AG04450 (cell line): ENCODE measurements around the gene DLX4. TPM values are rescaled to one million over a fixed set of nuclear protein-coding genes. Genes with fewer than 3 reads are reported as not detected.
A peak's percentile ranks its signal among the peaks of the same experiment; 100 is the strongest.

Experiments used
- CTCF ChIA-PET: fragments of 300-600, 350-600 bp; formaldehyde crosslinking; extraction: SDS; loops from one replicate; lab custom pipeline; 2022; ENCODE audit warnings: antibody characterized with exemption, inconsistent platforms; lab: Charles Lee
- POLR2A ChIA-PET: fragments of 350-600 bp; formaldehyde crosslinking; extraction: SDS; loops from one replicate; lab custom pipeline; 2021; ENCODE audit warnings: antibody characterized with exemption, inconsistent platforms; lab: Yijun Ruan, JAX
- DNase-seq: peaks from one replicate; pipeline ENCODE4 v3.0.0-alpha.2; 2011; ENCODE audit warnings: low read depth, low spot score
- H3K27ac ChIP-seq: one replicate; pipeline ENCODE4 v1.5.1; 2012; ENCODE audit warnings: low read depth, low read length, control low read depth
- H3K27me3 ChIP-seq: one replicate; pipeline ENCODE4 v1.6.0; 2012; ENCODE audit warnings: low read length; ENCODE audit not compliant: control insufficient read depth, insufficient read depth
- H3K4me3 ChIP-seq: 2 replicates; pipeline ENCODE4 v1.5.1; 2011; ENCODE audit warnings: mild to moderate bottlenecking, low read depth, low read length, control low read depth
- H3K9me3 ChIP-seq: 2 replicates; pipeline ENCODE4 v1.5.1; 2012; ENCODE audit warnings: low read length; ENCODE audit not compliant: control insufficient read depth, insufficient read depth
- polyA plus RNA-seq: library from polyadenylated mRNA; depleted of rRNA; stranded (reverse); fragments of >200 nt; gene quantifications from 2 replicates; pipeline ENCODE4 v1.2.3, GENCODE V29; 2011
- TF ChIP-seq, protein P1 (sequence below): IDR thresholded peaks from 2 replicates; pipeline ENCODE4 v1.5.1; 2011; ENCODE audit warnings: low read depth, low read length, control low read depth, inconsistent platforms

The DLX4 gene
- polyA plus RNA-seq, 1 experiment: 0.15 TPM

DNA sequence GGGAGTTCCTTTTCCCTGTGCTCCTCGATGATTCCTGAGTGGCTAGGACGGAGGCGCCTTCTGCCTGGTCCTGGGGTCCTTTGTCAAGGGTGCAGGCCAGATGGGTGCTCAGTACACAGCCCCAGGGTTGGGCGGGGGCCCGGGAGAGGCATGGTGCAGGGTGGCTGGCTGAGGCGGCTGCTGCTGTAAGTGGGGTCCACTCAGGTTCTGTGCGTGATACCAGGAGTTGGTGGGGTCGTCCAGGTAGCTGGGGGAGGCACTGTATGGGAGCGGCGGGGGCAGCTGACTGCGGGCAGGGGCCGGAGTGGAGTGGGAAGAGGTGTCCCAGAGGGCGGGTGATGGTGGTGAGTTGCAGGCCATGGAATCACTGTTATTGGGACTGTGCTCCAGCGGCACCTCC lies 22.4 kb downstream of the DLX4 start:
- H3K27me3 ChIP-seq: peaks cover 96% of the 10 kb centered on the region
- ChIA-PET POLR2A (no interaction called here), CTCF (no interaction called here)
- TF ChIP-seq, protein P1, sequence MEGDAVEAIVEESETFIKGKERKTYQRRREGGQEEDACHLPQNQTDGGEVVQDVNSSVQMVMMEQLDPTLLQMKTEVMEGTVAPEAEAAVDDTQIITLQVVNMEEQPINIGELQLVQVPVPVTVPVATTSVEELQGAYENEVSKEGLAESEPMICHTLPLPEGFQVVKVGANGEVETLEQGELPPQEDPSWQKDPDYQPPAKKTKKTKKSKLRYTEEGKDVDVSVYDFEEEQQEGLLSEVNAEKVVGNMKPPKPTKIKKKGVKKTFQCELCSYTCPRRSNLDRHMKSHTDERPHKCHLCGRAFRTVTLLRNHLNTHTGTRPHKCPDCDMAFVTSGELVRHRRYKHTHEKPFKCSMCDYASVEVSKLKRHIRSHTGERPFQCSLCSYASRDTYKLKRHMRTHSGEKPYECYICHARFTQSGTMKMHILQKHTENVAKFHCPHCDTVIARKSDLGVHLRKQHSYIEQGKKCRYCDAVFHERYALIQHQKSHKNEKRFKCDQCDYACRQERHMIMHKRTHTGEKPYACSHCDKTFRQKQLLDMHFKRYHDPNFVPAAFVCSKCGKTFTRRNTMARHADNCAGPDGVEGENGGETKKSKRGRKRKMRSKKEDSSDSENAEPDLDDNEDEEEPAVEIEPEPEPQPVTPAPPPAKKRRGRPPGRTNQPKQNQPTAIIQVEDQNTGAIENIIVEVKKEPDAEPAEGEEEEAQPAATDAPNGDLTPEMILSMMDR: no peak
- no peak overlapping the region for H3K27ac ChIP-seq
- no peak overlapping the region for H3K4me3 ChIP-seq
- H3K9me3 ChIP-seq: peaks cover 7% of the 10 kb centered on the region; the same call in 1 of the 2 replicates
- DNase-seq: no peak

DNA sequence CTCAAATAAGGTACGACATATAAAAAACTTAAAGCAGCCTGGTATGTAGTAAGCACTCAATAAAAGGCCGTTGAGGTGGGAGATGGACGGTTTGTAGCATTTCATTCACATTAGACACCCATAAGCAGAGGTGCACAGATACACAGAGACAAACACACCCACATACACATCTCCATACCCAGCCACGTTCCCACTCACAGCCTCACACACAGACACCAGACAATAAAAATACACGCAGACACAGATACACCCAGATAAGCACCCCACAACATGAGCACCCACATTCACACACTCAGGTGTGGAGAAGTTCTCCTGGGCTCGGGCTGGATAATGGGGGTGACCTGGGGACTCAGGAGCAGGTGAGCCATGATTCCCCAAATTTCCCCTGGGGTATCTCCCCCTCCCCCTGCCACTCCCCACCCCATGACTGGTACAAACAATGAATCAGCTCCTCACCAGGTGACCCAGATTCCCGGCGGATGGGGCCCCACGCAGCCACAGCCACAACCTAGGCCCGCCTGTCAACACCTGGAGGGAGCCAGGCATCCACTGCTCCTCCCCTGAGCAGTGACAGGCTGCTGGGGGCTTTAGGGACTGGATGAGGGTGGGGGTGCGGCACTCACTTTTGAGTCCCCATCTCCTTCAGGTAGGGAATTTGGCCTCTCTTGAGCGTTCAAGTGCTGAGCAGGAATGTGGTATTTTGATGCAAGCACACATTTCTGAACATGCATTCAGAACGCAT lies 23.4 kb downstream of the DLX4 start:
- TF ChIP-seq, protein P1: no peak
- H3K27me3 ChIP-seq: peaks cover 93% of the 10 kb centered on the region
- CTCF ChIA-PET: interaction anchor here (0.7 kb wide), 1 partner anchor 425 kb away, joined by 3 read pairs; no protein-coding TSS in a partner anchor
- POLR2A ChIA-PET: interaction anchor here (0.7 kb wide), 1 partner anchor 39 kb away, joined by 6 read pairs; no protein-coding TSS in a partner anchor
- no peak overlapping the region for H3K4me3 ChIP-seq
- no peak for DNase-seq
- H3K27ac ChIP-seq: no peak overlapping the region
- peaks cover 7% of the 10 kb centered on the region; the same call in 1 of the 2 replicates for H3K9me3 ChIP-seq

DNA sequence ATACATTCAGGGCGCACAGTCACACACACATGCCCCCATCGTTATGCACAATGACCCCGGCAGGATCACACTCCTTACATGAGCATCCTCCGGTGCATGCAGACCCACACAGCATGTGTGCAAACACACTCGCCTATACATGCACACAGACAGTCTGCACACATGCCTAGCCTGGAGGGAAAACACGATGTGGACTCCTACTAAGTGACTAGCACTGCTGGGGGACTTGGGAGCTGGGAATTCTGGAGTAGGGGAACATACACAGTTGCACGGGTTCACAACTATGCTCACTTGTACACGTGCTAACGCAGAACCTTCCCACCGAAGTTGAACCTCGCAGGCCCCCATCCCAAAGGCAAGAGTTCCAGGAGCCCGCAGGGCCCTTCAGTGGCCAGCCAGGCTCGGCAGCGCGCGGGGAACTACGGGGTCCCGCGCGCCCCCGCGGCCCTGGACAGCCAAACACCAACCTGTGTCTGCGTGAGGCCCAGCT lies 24.0 kb downstream of the DLX4 start:
- Histone ChIP-seq H3K9me3 (peaks cover 7% of the 10 kb centered on the region; the same call in 1 of the 2 replicates), H3K27me3 (peaks cover 88% of the 10 kb centered on the region), H3K27ac (no peak overlapping the region), H3K4me3 (peak overlapping the region; percentile 31; the same call in 1 of the 2 replicates)
- TF ChIP-seq, protein P1: no peak
- CTCF ChIA-PET: interaction anchor here (0.7 kb wide), 1 partner anchor 425 kb away, joined by 3 read pairs; no protein-coding TSS in a partner anchor
- DNase-seq: no peak
- POLR2A ChIA-PET: interaction anchor here (0.7 kb wide), 1 partner anchor 40 kb away, joined by 6 read pairs; no protein-coding TSS in a partner anchor

DNA sequence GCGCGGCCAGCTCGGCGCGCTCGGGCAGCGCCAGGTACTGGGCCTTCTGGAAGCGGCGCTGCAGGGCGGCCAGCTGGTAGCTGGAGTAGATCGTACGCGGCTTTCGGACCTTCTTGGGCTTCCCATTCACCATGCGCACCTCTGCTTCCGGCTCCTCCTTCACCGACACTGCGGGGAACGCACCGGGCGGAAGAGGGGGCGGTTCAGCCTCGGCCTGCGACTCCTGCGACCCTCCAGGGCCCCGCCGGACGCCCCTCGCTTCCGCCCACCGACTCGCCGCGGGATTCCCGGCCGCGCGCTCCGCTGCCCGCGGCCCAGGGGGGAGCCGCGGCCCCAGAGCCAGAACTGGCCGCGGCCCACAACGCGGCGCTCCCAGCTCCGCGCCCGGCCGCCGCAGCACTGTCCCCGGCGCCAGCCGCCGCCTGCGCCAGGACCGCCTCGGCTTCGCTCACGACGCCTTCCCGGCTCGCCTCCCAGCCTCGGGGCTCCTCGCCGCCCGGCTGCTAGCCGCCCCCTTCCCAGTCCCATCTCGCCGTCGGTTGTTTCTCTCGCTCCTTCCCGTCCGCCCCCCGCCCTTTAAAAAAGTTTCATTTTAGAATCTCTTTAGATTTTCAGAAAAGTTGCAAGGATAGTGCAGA lies 24.6 kb downstream of the DLX4 start:
- H3K9me3 ChIP-seq: peaks cover 7% of the 10 kb centered on the region; the same call in 1 of the 2 replicates
- peak overlapping the region; percentile 38; the same call in 1 of the 2 replicates for H3K4me3 ChIP-seq
- H3K27me3 ChIP-seq: peaks cover 83% of the 10 kb centered on the region
- no peak for DNase-seq
- TF ChIP-seq, protein P1: no peak
- no peak overlapping the region for H3K27ac ChIP-seq
- ChIA-PET CTCF (interaction anchor here (1.5 kb wide), 1 partner anchor 41 kb away, joined by 8 read pairs; no protein-coding TSS in a partner anchor), POLR2A (interaction anchor here (0.6 to 0.8 kb wide), 2 partner anchors 19 to 748 kb away, joined by 7 to 18 read pairs; no protein-coding TSS in a partner anchor)
